GM12892 (cell line): ENCODE data around the gene FAM200C. TPM values are rescaled to one million over a fixed set of nuclear protein-coding genes. Genes with fewer than 3 reads are reported as not detected.
"Not testable (repeated sequence)": the region's sequence is repeated elsewhere in the genome, so short reads cannot be mapped to it uniquely, and the experiment has no call there.

Source experiments
- DNase-seq: peaks from one replicate; pipeline ENCODE4 v3.0.0; 2011; ENCODE audit not compliant: insufficient read length
- FAIRE-seq: peaks from 2 replicates; lab custom pipeline; 2011; peaks lifted over from hg19 to GRCh38; lab: Jason Lieb, UNC
- POLR2A ChIP-seq: IDR thresholded peaks from 2 replicates; pipeline ENCODE4 v1.6.1; 2011; ENCODE audit warnings: low read depth, low read length, control low read depth
- POLR2AphosphoS5 ChIP-seq: IDR thresholded peaks from 2 replicates; pipeline ENCODE4 v1.6.1; 2011; ENCODE audit warnings: low read depth, low read length, control low read depth
- TAF1 ChIP-seq: IDR thresholded peaks from 2 replicates; pipeline ENCODE4 v1.6.1; 2011; ENCODE audit warnings: low read depth, mild to moderate bottlenecking, control low read depth, low read length, borderline replicate concordance
- polyA plus RNA-seq: library from polyadenylated mRNA; unstranded; fragments of >200 nt; gene quantifications from one replicate; pipeline ENCODE4 v1.2.1, GENCODE V29; 2012; ENCODE audit warnings: missing spikeins, inconsistent platforms; ENCODE audit not compliant: missing spikeins

The FAM200C gene
- polyA plus RNA-seq, result 3.2 TPM

- TF ChIP-seq TAF1 (no peak), POLR2A (peak; percentile 86), POLR2AphosphoS5 (peak; percentile 80)
- peak; percentile 87 for FAIRE-seq
These were observed at the start of gene FAM200C for GRCh38 chr5:160399402-160400353. Gene FAM200C (minus strand): TSS chr5:160400054. CDS start chr5:160395490, 4,564 bp downstream.

GRCh38 chr5:160449458-160449857 lies 49.6 kb upstream of the FAM200C start:
- peak; percentile 17 for FAIRE-seq
- TF ChIP-seq POLR2A (no peak), TAF1 (no peak), POLR2AphosphoS5 (no peak)
- DNase-seq, result no peak

More at GRCh38 chr5:160399402-160400353, at the start of gene FAM200C:
- DNase-seq, result peak; percentile 68

- DNase-seq, result no peak
- no peak for FAIRE-seq
These were observed 49.0 kb upstream of the FAM200C start for GRCh38 chr5:160448886-160449285.

GRCh38 chr5:160445751-160446150 lies 45.9 kb upstream of the FAM200C start:
- no peak for DNase-seq
- TF ChIP-seq POLR2AphosphoS5 (no peak), POLR2A (no peak), TAF1 (no peak)
- no peak for FAIRE-seq

More at GRCh38 chr5:160448886-160449285, 49.0 kb upstream of the FAM200C start:
- TF ChIP-seq POLR2AphosphoS5, result no peak
- no peak for TF ChIP-seq POLR2A
- no peak for TF ChIP-seq TAF1

GRCh38 chr5:160445132-160445531 lies 45.3 kb upstream of the FAM200C start:
- no peak for DNase-seq
- TF ChIP-seq POLR2AphosphoS5 (no peak), TAF1 (no peak), POLR2A (no peak)
- peak; percentile 27 for FAIRE-seq

- FAIRE-seq (no peak), DNase-seq (no peak)
- TF ChIP-seq TAF1 (no peak), POLR2AphosphoS5 (no peak), POLR2A (no peak)
These were observed 44.6 kb upstream of the FAM200C start for GRCh38 chr5:160444407-160444806.

- DNase-seq (no peak), FAIRE-seq (peak; percentile 88)
- TF ChIP-seq POLR2AphosphoS5, result no peak
- no peak for TF ChIP-seq TAF1
- TF ChIP-seq POLR2A, result peak; percentile 28; the same call in 1 of the 2 replicates
These were observed 43.1 kb upstream of the FAM200C start for GRCh38 chr5:160442824-160443431.

GRCh38 chr5:160441311-160441781 lies 41.5 kb upstream of the FAM200C start:
- TF ChIP-seq TAF1, result no peak
- TF ChIP-seq POLR2A, result no peak
- no peak for TF ChIP-seq POLR2AphosphoS5
- DNase-seq (no peak), FAIRE-seq (peak; percentile 73)

- TF ChIP-seq POLR2AphosphoS5, result peak; percentile 54; the same call in 1 of the 2 replicates
- no peak for TF ChIP-seq TAF1
- TF ChIP-seq POLR2A, result no peak; the same call in 1 of the 2 replicates
- FAIRE-seq, result no peak
- DNase-seq, result no peak
These were observed 39.3 kb upstream of the FAM200C start for GRCh38 chr5:160439205-160439600.

GRCh38 chr5:160438316-160439204 lies 38.7 kb upstream of the FAM200C start:
- DNase-seq (no peak), FAIRE-seq (peak; percentile 99)
- no peak for TF ChIP-seq TAF1
- no peak; the same call in 1 of the 2 replicates for TF ChIP-seq POLR2A
- TF ChIP-seq POLR2AphosphoS5, result peak; percentile 55; the same call in 1 of the 2 replicates

GRCh38 chr5:160437271-160437670 lies 37.4 kb upstream of the FAM200C start:
- DNase-seq, result no peak
- FAIRE-seq, result no peak
- TF ChIP-seq POLR2AphosphoS5 (no peak), POLR2A (no peak), TAF1 (no peak)

- FAIRE-seq, DNase-seq: not testable (repeated sequence)
These were observed 36.8 kb upstream of the FAM200C start for GRCh38 chr5:160436661-160437060.
